Left hindlimb (tissue), 1 donor: Measurements from ENCODE around the gene PREPL.

ENCODE experiments used
- DNase-seq: peaks from one replicate; pipeline ENCODE4 v3.0.0-alpha.2; 2018

Gene PREPL

DNA sequence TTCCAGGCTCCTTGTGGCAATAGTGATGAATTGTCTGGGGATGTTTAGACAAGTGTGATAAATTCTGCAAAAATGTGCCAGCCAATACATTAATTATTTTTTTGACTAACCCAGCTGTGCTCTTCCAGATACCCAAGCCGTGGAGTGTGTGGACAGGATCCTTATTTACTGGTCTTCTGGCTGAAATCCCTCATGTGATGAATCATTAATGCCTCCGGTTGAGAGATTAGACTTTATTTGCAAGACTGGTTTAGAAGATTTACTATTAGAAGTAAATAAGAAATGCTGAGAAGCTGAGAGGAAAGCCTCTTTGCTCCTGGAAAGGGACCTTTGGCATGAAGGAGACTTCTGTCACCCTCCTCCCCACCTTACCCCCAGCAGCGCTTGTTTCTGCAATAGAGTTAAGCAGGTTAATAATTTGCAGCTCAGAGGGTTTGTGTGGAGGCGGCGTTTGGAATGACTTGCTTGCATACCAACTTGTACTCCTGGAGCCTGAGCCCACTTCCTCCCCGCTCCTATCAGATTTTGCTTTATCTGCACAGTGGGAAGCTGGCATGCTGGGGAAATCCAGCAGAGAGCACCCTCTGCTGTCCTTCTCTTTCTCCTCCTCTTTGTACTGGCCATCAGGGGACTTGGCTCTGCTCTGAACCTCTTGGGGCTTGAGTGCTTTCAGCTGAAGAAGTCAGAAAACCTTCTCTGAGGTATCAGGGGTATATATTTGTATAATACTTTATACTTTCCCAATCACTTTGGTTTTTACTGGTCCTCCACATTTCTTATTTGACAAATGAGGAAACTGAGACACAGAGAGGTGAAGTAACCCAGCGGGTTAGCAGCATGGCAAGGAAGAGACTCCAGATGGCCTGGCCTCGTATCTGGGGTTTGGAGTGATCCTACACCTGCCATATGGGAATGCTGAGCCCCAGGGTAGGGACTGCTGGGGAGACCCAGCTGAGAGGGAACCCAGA lies 69.7 kb downstream of the PREPL start:
- no peak for DNase-seq

DNA sequence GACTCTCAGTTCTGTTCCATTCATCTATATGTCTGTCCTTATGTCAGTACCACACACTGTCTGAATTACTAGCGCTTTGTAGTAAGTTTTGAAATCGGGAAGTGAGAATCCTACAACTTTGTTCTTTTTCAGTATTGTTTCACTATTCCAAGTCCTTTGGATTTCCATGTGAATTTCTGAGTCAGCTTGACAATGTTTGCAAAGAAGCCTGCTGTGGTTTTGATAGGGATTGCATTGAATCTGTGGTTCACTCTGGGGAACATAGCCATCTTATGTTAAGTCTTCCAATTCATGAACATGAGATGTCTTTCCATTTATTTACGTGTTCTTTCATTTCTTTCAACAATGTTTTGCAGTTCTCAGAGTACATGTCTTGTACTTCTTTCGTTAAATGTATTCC lies 71.0 kb downstream of the PREPL start:
- DNase-seq, result no peak

DNA sequence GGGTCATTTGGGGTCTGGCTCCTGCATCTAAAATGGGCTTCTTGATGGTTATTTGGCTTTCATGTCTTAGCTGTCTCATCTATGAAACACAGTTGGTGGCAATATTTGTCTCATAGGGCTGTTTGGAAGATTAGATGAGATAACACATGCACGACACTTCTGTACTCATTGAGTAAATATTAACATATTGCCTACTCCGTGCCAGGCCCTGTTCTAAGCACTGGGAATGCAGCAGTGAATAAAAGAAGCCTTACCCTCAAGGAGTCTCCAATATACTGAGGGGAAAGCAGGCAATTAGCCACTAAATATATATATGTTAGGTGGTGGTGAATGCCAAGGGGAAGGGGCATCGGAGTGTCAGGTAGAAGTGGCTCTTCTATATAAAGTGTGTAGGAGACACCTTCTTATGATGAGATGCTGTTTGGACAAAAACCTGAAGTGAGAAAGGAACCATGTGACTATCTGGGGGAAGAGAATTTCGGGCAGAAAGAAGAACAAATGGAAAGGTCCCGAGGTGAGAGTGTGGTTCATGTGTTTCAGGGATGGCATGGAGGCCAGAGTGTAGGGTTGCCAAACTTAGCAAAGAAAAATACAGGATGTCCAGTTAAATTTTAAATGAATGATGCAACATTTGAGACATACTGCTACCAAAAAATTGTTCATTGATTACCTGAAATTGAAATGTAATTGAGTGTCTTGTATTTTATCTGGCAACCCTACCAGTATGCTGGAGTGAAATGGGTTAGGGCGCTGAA lies 74.2 kb downstream of the PREPL start:
- no peak for DNase-seq

DNA sequence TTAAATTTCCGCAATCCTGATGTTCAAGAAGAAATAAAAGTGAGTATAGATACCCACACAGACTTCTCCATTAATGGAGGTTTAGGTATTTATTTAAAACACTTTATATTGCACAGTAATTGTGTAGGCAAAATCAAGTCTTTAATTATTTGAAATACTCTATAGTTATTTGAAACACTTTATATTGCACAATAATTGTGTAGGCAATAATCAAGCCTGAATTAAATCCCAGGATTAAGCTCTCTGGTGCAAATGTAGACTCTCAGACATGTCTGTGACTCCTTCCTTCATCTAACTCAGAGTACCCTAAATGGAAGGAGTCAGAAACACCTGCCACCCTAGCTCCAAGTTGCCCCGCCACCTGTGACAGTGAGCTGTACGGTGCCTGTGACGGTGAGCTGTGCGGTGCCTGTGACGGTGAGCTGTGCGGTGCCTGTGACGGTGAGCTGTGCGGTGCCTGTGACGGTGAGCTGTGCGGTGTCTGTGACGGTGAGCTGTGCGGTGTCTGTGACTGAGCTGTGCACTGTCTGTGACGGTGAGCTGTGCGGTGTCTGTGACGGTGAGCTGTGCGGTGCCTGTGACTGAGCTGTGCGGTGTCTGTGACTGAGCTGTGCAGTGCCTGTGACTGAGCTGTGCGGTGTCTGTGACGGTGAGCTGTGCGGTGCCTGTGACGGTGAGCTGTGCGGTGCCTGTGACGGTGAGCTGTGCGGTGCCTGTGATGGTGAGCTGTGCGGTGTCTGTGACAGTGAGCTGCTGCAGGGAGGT lies 75.0 kb downstream of the PREPL start:
- no peak for DNase-seq

DNA sequence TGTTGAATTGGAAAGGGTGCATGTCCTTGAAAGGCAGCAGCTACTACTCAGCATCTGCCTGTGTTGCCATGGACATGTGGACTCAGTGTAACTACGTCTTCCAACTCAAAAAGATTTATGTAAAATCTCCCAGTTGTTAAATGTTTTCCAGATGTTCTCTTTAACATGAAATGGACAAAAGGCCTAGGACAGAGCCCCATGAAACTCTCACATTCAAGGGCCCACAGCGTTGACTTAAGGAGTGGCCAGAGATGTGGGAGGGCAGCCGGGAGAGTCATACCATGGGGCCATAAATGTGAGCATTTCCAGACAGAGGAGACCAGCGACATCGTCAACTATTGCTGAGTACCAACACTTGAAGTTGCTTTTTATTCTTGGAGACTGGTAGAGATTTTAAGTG lies 76.1 kb downstream of the PREPL start:
- no peak for DNase-seq

DNA sequence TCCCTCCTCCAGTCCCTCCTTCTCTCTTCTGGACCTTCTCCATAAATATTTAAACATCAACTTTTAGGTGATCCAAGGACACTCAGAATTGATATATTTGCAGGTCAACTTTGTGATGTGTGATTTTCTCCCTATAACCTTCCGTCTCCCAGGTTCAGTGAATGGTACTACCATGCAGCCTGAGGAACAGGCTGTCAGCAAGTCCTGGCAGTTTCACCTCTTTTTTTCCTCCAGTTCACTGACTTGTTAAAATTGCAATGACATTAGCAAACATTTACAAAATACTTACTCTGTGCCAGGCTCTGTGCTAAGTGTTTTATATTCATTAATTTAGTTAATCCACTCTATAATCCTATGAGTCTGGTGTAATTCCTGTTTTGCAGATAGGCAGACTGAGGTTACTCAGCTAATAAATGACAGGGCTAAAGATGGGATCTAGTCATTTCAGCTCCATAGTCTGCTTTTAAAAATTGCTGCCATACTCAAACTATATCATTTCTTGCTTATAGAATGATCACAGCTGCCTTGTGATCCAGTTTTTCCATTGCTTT lies 78.1 kb downstream of the PREPL start:
- DNase-seq, result no peak

DNA sequence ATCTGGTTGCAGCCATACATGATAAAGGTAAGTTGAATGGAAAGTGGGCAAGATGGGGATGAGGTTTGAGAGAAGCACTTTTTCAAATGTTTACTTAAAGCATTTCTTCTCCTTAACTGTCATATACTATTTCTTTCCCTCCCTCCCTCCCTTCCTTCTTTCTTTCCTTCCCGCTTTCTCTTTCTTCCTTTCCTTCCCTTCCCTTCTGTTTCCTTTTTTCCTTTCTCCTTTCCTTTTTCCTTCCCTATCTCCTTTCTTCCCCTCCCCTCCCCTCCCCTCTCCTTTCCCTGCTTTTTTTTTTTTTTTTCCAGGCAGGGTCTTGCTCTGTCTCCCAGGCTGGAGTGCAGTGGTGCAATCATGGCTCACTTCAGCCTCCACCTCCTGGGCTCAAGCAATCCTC lies 80.4 kb downstream of the PREPL start:
- DNase-seq, result no peak

DNA sequence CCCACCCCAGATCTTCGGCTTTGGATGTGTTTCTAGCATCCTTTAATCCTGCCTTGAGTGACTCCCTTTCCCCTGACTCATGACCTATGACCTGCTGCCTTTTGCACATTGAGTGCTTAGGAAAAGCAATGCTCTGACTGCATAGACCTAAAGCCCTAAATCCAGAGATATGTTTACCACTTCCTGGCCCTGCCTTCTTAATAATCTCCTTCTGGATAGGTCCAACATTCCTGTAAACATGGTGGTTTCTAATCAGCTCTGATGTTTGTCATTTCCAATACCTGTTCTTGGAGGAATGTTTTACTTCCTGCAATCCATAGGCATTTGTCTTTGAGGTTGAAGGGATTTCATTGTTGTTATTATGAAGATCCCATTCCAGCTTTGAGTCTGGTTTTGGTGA lies 83.8 kb downstream of the PREPL start:
- no peak for DNase-seq

DNA sequence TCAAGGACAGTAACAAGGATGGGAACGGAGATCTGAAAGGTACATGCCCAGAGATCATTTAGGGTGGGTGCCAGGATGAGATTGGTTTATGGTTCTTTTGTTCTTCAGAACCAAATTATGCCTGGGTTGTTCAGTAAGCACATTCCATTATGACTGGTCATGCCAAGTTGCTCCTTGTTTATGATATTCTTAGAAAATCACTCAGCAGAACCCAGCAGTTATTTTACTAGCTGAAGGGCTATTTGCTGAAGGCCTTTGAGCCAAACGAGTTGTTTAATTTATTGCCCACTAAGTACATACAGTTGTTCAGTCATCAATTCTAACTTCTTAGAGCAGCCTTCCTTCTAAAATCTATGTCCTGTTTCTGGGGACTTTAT lies 85.4 kb downstream of the PREPL start:
- no peak for DNase-seq

DNA sequence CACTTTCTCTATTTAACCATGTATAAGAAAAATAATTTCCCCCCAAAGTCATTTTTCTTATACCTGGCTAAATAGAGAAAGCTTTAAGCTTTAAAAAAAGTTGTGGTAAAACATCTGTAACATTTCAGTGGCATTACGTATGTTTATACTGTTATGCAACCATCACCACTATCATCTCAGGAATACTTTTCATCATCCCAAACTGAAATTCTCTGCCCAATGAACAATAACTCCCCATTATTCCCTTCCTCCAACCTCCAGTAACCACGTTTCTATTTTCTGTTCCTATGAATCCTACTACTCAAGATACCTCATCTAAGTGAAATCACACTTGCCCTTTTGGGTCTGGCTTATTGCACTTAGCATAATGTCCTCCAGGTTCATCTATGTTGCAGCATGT lies 87.7 kb downstream of the PREPL start:
- DNase-seq, result no peak

DNA sequence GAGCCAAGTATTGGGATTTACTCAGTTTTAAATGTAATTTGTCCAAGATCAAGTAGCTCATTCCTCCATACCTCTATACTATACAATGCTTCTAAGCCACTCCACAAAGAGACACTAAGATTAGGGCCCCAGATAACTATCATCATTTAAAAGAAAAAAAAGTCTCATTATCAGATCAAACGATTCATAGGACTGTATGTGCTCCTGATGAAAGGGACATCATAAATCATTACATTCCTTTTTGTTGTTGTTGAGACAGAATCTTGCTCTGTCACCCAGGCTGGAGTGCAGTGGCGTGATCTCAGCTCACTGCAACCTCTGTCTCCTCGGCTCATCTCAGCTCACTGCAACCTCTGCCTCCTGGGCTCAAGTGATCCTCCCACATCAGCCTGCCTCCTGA lies 88.2 kb downstream of the PREPL start:
- no peak for DNase-seq

DNA sequence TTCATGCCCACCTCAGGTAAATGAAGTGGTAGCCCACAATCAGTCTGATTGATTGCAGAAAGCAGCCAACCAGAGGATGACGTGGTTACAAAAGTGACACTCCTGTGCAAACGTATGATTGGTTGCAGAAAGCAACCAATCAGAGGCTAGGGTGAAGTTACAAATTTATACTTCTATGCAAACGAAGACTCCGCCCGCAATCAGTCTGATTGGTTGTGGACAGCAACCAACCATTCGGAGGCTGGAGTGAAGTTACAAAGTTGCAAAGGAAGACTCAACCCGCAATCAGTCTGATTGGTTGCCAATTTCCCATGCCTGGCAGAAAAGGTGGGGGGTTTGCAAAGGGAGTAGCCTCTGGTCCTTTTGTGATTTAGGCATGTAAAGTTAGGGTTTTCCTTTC lies 90.0 kb downstream of the PREPL start:
- no peak for DNase-seq

DNA sequence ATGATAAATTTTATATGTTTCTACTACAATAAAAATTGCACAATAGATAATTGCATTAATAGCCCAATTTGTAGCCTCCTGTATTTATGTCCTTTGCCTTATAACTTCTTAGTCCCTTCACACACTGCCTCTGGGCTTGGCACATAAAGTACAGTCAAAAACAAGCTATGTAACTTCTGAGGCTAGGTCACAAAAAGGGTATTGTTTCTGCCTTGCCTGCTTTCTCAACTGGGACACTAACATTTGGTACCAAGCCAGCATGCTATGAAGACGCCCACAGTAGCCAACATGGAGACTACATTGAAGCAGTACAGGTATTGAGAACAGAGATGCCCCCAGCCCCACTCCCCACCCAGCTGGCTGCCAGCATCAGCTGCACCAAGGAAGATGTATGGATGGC lies 91.5 kb downstream of the PREPL start:
- DNase-seq, result no peak

DNA sequence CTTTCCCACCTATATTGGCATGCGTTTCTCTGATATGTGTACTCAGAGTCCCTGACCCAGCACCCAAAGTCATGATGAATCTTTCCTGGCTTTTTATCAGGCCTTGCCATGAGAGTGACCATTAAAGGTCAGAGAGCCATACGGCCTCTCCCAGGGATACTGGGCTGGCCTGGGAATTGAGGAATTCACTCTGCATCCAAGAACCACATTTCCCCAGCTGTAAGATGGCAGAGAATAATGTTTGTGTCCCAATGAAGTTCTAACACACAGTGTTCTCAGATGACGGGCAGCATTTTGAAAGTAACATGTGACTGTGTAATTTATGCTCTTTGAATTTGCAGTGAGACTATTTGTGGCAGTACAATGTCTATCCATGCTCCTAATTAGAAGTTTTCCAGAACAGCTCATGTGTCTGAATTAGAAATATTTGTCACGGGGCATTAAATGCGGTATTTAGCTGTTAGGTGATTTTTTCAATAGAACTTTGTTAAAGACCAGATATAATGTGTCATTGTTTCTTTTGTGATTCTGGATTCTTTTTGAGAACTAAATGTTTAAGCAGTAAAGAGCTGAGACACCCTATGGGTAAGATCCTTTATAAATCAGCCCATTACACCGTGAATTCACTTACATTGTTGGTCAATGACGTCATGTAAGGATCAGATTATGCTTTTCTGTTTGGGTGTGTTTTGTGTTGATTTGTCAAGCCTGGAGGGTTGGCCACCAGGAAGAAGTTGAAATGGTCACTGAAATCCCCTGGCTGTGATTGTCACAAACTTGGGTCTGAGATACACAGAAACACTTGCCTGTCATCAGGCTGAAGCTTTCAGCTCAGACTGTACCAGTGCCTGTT lies 93.3 kb downstream of the PREPL start:
- no peak for DNase-seq
